Stimulated activated naive CD4-positive, alpha-beta T cell treated with Interleukin-2 at 50 U/mL for 16 hours (primary cell): ENCODE data around the gene GPR162.
A peak's percentile ranks its signal among the peaks of the same experiment; 100 is the strongest.
"Not testable (repeated sequence)": the region's sequence is repeated elsewhere in the genome, so short reads cannot be mapped to it uniquely, and the experiment has no call there.

Source experiments
- DNase-seq: peaks from one replicate; lab custom pipeline; 2025; lab: John Stamatoyannopoulos, UW

Gene GPR162

GRCh38 chr12:6873094-6874014 is 51.7 kb downstream of the GPR162 start, which contains the start of gene SPSB2:
TSS of gene SPSB2 (minus strand) at chr12:6873303. CDS start at chr12:6872901, 402 bp downstream.
- DNase-seq: peak; percentile 98

- not testable (repeated sequence) for DNase-seq
These were observed 52.4 kb downstream of the GPR162 start for GRCh38 chr12:6874015-6874368.
